Measurements from ENCODE around the gene ZNF429. TPM values are rescaled to one million over a fixed set of nuclear protein-coding genes. Genes with fewer than 3 reads are reported as not detected.

Gene ZNF429
- total RNA-seq, result 6.2 and 7.4 TPM in 2 replicates

DNA sequence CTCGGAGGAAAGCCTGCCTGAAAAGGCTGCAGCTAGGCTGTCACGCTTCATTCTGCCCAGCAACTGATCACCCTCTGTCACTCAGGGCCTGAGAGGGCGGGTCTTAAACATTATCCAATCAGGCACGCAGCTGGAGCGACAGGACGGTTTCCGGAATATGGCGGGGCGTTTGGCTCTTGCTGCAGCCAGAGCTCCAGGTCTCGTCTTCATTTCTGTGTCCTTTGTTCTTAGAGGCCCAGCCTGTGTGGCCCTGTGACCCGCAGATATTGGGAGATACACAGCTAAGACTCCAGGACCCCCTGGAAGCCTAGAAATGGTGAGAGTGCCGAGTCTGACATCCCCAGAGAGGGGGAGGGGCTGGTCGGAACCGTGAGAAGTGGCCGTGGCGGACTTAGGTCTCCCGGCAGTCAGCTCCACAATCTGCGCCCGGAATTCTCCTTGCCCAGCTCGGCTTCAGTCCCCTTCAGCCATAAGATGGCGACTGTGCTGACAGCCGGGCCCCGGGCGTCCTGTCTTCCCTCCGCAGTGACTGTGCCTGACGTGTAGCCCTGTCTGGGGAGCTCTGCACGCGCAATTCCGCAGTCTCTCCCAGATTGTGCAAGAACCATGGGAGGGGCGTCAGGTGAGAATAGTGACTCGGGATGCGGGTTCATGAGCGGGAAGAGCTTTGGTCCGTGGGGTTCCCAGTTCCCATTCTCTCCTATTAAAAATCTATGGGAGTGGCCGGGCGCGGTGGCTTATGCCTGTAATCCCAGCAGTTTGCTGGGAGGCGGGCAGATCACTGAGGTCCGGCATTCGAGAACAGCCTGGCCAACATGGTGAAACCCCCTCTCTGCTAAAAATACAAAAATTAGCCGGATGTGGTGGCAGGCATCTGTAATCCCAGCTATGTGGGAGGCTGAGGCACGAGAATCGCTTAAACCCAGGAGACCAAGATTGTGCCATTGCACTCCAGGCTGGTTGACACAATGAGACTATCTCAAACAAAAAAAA, at the start of gene ZNF429:
TSS of gene ZNF429 (plus strand) at position 144 of the 993 bp plus-strand sequence. CDS start at position 314, 170 bp downstream.

Other genes with a start within 250 kb of the ZNF429 start
- 5.0 and 7.3 TPM in 2 replicates for gene ZNF708, start 176.2 kb upstream of the ZNF429 start, total RNA-seq
- 6.8 and 9.0 TPM in 2 replicates for gene ZNF738, start 146.6 kb upstream of the ZNF429 start, total RNA-seq
- gene ZNF493, start 108.5 kb upstream of the ZNF429 start, total RNA-seq, result 14.9 and 18.1 TPM in 2 replicates

Measured in smooth muscle cell of the umbilical artery (primary cell).